Muscle of arm (tissue), 12 donors: ENCODE data around the gene MARCO. TPM values are rescaled to one million over a fixed set of nuclear protein-coding genes. Genes with fewer than 3 reads are reported as not detected.
"Not testable (repeated sequence)": the region's sequence is repeated elsewhere in the genome, so short reads cannot be mapped to it uniquely, and the experiment has no call there.

Experiments
- DNase-seq: peaks from one replicate; pipeline ENCODE4 v3.0.0-alpha.2; 2013
- polyA plus RNA-seq, 12 donors: library from polyadenylated mRNA; unstranded; fragments of 120-200 nt; gene quantifications; one replicate each; pipeline ENCODE4 v1.2.1, GENCODE V29; 2013; ENCODE audit not compliant: insufficient read length in 12 of 12

MARCO gene
- polyA plus RNA-seq, 12 donors, result 0.51 to 2.3 (median 1.4) TPM; not detected in 2

DNA sequence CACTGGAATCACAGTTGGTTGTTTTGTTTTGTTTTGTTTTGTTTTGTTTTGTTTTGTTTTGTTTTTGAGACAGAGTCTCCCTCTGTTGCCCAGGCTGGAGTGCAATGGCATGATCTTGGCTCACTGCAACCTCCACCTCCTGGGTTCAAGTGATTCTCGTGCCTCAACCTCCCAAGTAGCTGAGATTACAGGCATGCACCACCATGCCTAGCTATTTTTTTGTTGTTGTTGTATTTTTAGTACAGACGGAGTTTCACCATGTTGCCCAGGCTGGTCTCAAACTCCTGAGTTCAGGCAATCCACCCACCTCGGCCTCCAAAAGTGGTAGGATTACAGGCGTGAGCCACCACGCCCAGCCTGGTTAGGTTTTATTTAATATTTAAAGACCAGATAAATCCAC, 95.9 kb downstream of the MARCO start:
- not testable (repeated sequence) for DNase-seq

DNA sequence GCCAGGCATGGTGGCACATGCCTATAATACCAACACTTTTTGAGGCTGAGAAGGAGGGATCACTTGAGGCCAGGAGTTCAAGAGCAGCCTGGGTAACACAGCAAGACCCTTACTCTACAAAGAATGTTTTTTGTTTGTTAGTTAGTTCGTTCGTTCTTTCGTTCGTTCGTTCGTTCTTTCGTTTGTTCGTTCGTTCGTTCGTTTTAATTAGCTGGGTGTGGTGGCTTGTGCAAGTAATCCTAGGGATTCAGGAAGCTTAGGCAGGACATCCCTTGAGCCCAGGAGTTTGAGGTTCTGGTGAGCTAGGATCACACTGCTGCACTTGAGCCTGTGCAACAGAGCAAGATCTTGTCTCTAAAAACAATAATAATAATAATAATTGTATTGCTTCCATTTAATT, 98.7 kb downstream of the MARCO start:
- DNase-seq, result no peak

Other genes starting within 250 kb of the MARCO start
- 10 to 100 TPM in 1 of 12 donors, 1 to 10 TPM in 9, not detected in 2; 4.0 to 10.1 (median 5.0) TPM for gene EN1, start 94.5 kb upstream of the MARCO start, polyA plus RNA-seq
- not detected for gene C1QL2, start 216.6 kb downstream of the MARCO start, polyA plus RNA-seq